H1 (cell line): Measurements from ENCODE around the gene TRIM47. TPM values are rescaled to one million over a fixed set of nuclear protein-coding genes. Genes with fewer than 3 reads are reported as not detected.

Source experiments
- CTCF ChIA-PET: fragments of 300-600 bp; sonication (Branson Sonifier 250); formaldehyde crosslinking; loops from one replicate; lab custom pipeline; 2021; ENCODE audit not compliant: partially characterized antibody; lab: Charles Lee
- POLR2A ChIA-PET: fragments of 300-600 bp; sonication (Branson Sonifier 250); formaldehyde crosslinking; loops from one replicate; lab custom pipeline; 2021; ENCODE audit warnings: inconsistent platforms; ENCODE audit not compliant: partially characterized antibody; lab: Charles Lee
- DNase-seq, 2 experiments: peaks; one replicate each; pipeline versions ENCODE4 v3.0.0 to v3.0.0-alpha.2; 2010 to 2022; ENCODE audit warnings: low spot score in 2 of 2, low read depth in 1 of 2, mixed read lengths in 1 of 2
- FAIRE-seq: peaks from 2 replicates; lab custom pipeline; 2011; peaks lifted over from hg19 to GRCh38; lab: Jason Lieb, UNC
- H2AFZ ChIP-seq: 2 replicates; pipeline ENCODE4 v1.8.1; 2012; ENCODE audit warnings: low read length, inconsistent platforms
- H2AK5ac ChIP-seq: 2 replicates; pipeline ENCODE4 v1.6.1; 2013; ENCODE audit warnings: low read depth, low read length
- H2BK120ac ChIP-seq: replicated peaks from 2 replicates; pipeline ENCODE3; 2013; ENCODE audit warnings: low read depth, low read length, inconsistent platforms
- H2BK12ac ChIP-seq: 2 replicates; pipeline ENCODE4 v1.6.1; 2013; ENCODE audit warnings: low read depth, low read length
- H2BK15ac ChIP-seq: 2 replicates; pipeline ENCODE4 v1.6.1; 2013; ENCODE audit warnings: low read length
- H2BK20ac ChIP-seq: 2 replicates; pipeline ENCODE4 v1.6.1; 2013; ENCODE audit warnings: low read length
- H2BK5ac ChIP-seq: 2 replicates; pipeline ENCODE4 v1.6.1; 2013; ENCODE audit warnings: low read depth, low read length
- H3K14ac ChIP-seq: 2 replicates; pipeline ENCODE4 v1.6.1; 2013; ENCODE audit warnings: inconsistent platforms; ENCODE audit not compliant: insufficient read length
- H3K18ac ChIP-seq: 2 replicates; pipeline ENCODE4 v1.6.1; 2013; ENCODE audit warnings: low read length; ENCODE audit errors: extremely low read depth
- H3K23ac ChIP-seq: 2 replicates; pipeline ENCODE4 v1.6.1; 2013; ENCODE audit warnings: inconsistent platforms; ENCODE audit not compliant: insufficient read length
- H3K23me2 ChIP-seq: 2 replicates; pipeline ENCODE4 v1.6.1; 2013; ENCODE audit warnings: low read depth, low read length
- H3K27ac ChIP-seq: 2 replicates; pipeline ENCODE4 v1.6.1; 2011; ENCODE audit warnings: low read depth, low read length, inconsistent platforms
- H3K27me3 ChIP-seq, 4 experiments: replicated peaks in 1 of 4; 1 replicate in 1 of 4; 2 replicates in 3 of 4; pipeline versions ENCODE4 v1.6.1 to v1.8.1; 2011 to 2013; ENCODE audit warnings: low read length in 3 of 4, mild to moderate bottlenecking in 3 of 4, inconsistent platforms in 2 of 4, mixed read lengths in 2 of 4, moderate library complexity in 1 of 4; ENCODE audit not compliant: control insufficient read depth in 3 of 4, insufficient read depth in 3 of 4; ENCODE audit errors: extremely low read depth in 1 of 4
- H3K36me3 ChIP-seq, 4 experiments: 2 replicates each; pipeline versions ENCODE4 v1.6.1 to v1.8.1; 2011 to 2013; ENCODE audit warnings: mild to moderate bottlenecking in 4 of 4, low read length in 3 of 4, moderate library complexity in 2 of 4, control low read depth in 1 of 4, inconsistent platforms in 1 of 4; ENCODE audit not compliant: insufficient read depth in 4 of 4, control insufficient read depth in 2 of 4
- H3K4ac ChIP-seq: replicated peaks from 2 replicates; pipeline ENCODE3; 2013; ENCODE audit warnings: low read length, low read depth, mixed read lengths, inconsistent platforms; ENCODE audit not compliant: insufficient read length
- H3K4me1 ChIP-seq, 4 experiments: replicated peaks in 1 of 4; 1 replicate in 1 of 4; 2 replicates in 3 of 4; pipeline versions ENCODE4 v1.6.1 to v1.8.1; 2011 to 2013; ENCODE audit warnings: low read length in 3 of 4, inconsistent platforms in 2 of 4, mixed read lengths in 1 of 4; ENCODE audit not compliant: insufficient read depth in 4 of 4, control insufficient read depth in 3 of 4
- H3K4me2 ChIP-seq, 2 experiments: 2 replicates each; pipeline versions ENCODE4 v1.6.1 to v1.8.1; 2011 to 2013; ENCODE audit warnings: low read depth in 2 of 2, low read length in 2 of 2, control low read depth in 1 of 2, inconsistent platforms in 1 of 2, mild to moderate bottlenecking in 1 of 2; ENCODE audit not compliant: insufficient read depth in 1 of 2
- H3K4me3 ChIP-seq, 4 experiments: fragments of 200-600, 300-600 bp in 1 of 4; sonication (generic), shearing (Covaris generic), sonication (Bioruptor Twin) in 1 of 4; 2 replicates each; pipeline versions ENCODE4 v1.5.1 to v1.8.1; 2011 to 2016; ENCODE audit warnings: low read length in 4 of 4, low read depth in 3 of 4, control low read depth in 2 of 4, inconsistent platforms in 2 of 4, mild to moderate bottlenecking in 2 of 4, mixed read lengths in 1 of 4, moderate library complexity in 1 of 4; ENCODE audit not compliant: insufficient read depth in 2 of 4; ENCODE audit errors: extremely low read depth in 1 of 4
- H3K56ac ChIP-seq: replicated peaks from 2 replicates; pipeline ENCODE3; 2013; ENCODE audit warnings: low read depth, mild to moderate bottlenecking, mixed read lengths, low read length, inconsistent platforms; ENCODE audit not compliant: insufficient read length
- H3K79me1 ChIP-seq: 2 replicates; pipeline ENCODE4 v1.6.1; 2013; ENCODE audit warnings: low read depth, low read length, control low read depth
- H3K79me2 ChIP-seq, 2 experiments: 2 replicates each; pipeline versions ENCODE4 v1.6.1 to v1.8.1; 2012 to 2013; ENCODE audit warnings: low read length in 2 of 2, mild to moderate bottlenecking in 2 of 2, inconsistent platforms in 1 of 2; ENCODE audit not compliant: insufficient read depth in 2 of 2, control insufficient read depth in 1 of 2
- H3K9ac ChIP-seq, 4 experiments: replicated peaks in 1 of 4; 1 replicate in 1 of 4; 2 replicates in 3 of 4; pipeline versions ENCODE4 v1.6.1 to v1.8.1; 2011 to 2013; ENCODE audit warnings: low read depth in 3 of 4, low read length in 3 of 4, control low read depth in 2 of 4, mild to moderate bottlenecking in 2 of 4, moderate library complexity in 2 of 4, inconsistent platforms in 1 of 4; ENCODE audit errors: extremely low read depth in 1 of 4
- H3K9me3 ChIP-seq, 2 experiments: 2 replicates each; pipeline versions ENCODE4 v1.6.1 to v1.8.1; 2012 to 2013; ENCODE audit warnings: mild to moderate bottlenecking in 2 of 2, moderate library complexity in 2 of 2, control low read depth in 1 of 2, inconsistent platforms in 1 of 2, low read depth in 1 of 2, low read length in 1 of 2, mixed read lengths in 1 of 2; ENCODE audit not compliant: insufficient read depth in 2 of 2
- H4K20me1 ChIP-seq, 2 experiments: replicated peaks in 1 of 2; 2 replicates each; pipeline versions ENCODE3 to v1.8.1; 2011 to 2013; ENCODE audit warnings: inconsistent platforms in 2 of 2, low read length in 2 of 2, mild to moderate bottlenecking in 1 of 2; ENCODE audit not compliant: insufficient read depth in 2 of 2, control insufficient read depth in 1 of 2
- H4K5ac ChIP-seq: 2 replicates; pipeline ENCODE4 v1.6.1; 2013; ENCODE audit warnings: low read length, low read depth, mixed read lengths, inconsistent platforms; ENCODE audit not compliant: insufficient read length
- H4K8ac ChIP-seq: 2 replicates; pipeline ENCODE4 v1.8.0; 2013; ENCODE audit warnings: mild to moderate bottlenecking, moderate library complexity, low read length, inconsistent platforms; ENCODE audit not compliant: insufficient read depth; ENCODE audit errors: extremely low read depth
- H4K91ac ChIP-seq: replicated peaks from 2 replicates; pipeline ENCODE3; 2013; ENCODE audit warnings: low read length, mixed read lengths, inconsistent platforms; ENCODE audit not compliant: insufficient read length
- CBX5 ChIP-seq: fragments of 300-800, 300-1000 bp; sonication (generic); IDR thresholded peaks from 2 replicates; pipeline ENCODE4 v1.7.1; 2016; ENCODE audit warnings: antibody characterized with exemption, low read length, low read depth
- SAP30 ChIP-seq: fragments of 300-600 bp; sonication (generic); IDR thresholded peaks from 2 replicates; pipeline ENCODE4 v1.7.1; 2012; ENCODE audit warnings: low read length, moderate library complexity, mild to moderate bottlenecking, inconsistent platforms; ENCODE audit not compliant: insufficient read depth, insufficient replicate concordance
- WGBS, 2 experiments: shearing (Covaris generic) in 1 of 2; methylation state at CpG; one replicate each; pipeline versions ENCODE4 v1.1.6 to v1.1.7; 2013 to 2015; ENCODE audit warnings: low lambda C conversion rate in 2 of 2, mixed read lengths in 2 of 2, inconsistent platforms in 1 of 2, low coverage in 1 of 2, missing lambda C conversion rate in 1 of 2; ENCODE audit not compliant: insufficient replicate concordance in 2 of 2, insufficient coverage in 1 of 2, insufficient read length in 1 of 2; ENCODE audit errors: extremely low coverage in 1 of 2, missing lambda C conversion rate in 1 of 2; 5-methylcytosine and 5-hydroxymethylcytosine counted together
- long read RNA-seq, 2 experiments: library from RNA in 1 of 2; library from capped mRNA in 1 of 2; stranded (forward); transcript quantifications; one replicate each; pipeline ENCODE4 v2.0.0, GENCODE V29; 2021; ENCODE audit warnings: inconsistent platforms in 1 of 2
- polyA minus RNA-seq, 3 experiments: library from RNA; depleted of rRNA, polyadenylated mRNA; stranded (reverse); fragments of >200 nt; gene quantifications; 1 replicate in 2 of 3; 2 replicates in 1 of 3; pipeline ENCODE4 v1.2.3, GENCODE V29; 2011
- polyA plus RNA-seq, 7 experiments: library from polyadenylated mRNA; depleted of rRNA in 3 of 7; stranded (reverse) in 5 of 7; unstranded in 2 of 7; fragments of >200 nt in 5 of 7; fragments of 200-250 nt in 2 of 7; gene quantifications; 1 replicate in 5 of 7; 2 replicates in 1 of 7; 4 replicates in 1 of 7; pipeline versions ENCODE4 v1.2.1 to v1.2.3, GENCODE V29; 2011 to 2013; ENCODE audit warnings: missing spikeins in 2 of 7, mixed read lengths in 2 of 7
- total RNA-seq: library from RNA; stranded (reverse); fragmentation: NEBNext Ultra II Directional; extraction: Animal tissue kit (Norgen Biotek cat#: 25700); gene quantifications from 2 replicates; pipeline ENCODE4 v1.2.1, GENCODE V29; 2021
- TF ChIP-seq, protein P1 (sequence below): IDR thresholded peaks from 2 replicates; pipeline ENCODE4 v1.6.1; 2012; ENCODE audit warnings: low read length, inconsistent platforms

TRIM47 gene, protein sequence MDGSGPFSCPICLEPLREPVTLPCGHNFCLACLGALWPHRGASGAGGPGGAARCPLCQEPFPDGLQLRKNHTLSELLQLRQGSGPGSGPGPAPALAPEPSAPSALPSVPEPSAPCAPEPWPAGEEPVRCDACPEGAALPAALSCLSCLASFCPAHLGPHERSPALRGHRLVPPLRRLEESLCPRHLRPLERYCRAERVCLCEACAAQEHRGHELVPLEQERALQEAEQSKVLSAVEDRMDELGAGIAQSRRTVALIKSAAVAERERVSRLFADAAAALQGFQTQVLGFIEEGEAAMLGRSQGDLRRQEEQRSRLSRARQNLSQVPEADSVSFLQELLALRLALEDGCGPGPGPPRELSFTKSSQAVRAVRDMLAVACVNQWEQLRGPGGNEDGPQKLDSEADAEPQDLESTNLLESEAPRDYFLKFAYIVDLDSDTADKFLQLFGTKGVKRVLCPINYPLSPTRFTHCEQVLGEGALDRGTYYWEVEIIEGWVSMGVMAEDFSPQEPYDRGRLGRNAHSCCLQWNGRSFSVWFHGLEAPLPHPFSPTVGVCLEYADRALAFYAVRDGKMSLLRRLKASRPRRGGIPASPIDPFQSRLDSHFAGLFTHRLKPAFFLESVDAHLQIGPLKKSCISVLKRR
- 5.1 and 6.4 TPM in 2 replicates for total RNA-seq
- 6.3 and 11.6 TPM in 2 replicates for polyA plus RNA-seq (2011; rRNA removed)
- 6.2 TPM for polyA plus RNA-seq (2011; cell fraction: cytosol; rRNA removed)
- 12.1 TPM for polyA plus RNA-seq (2011; cell fraction: nucleus; rRNA removed)
- polyA plus RNA-seq (2012, experiment 1 of 2), result 5.0 to 8.3 TPM (median 5.5 TPM) in 4 replicates
- polyA plus RNA-seq (2012, experiment 2 of 2), result 5.4 TPM
- 5.7 TPM for polyA plus RNA-seq (2013, experiment 1 of 2)
- polyA plus RNA-seq (2013, experiment 2 of 2), result 6.1 TPM
- polyA minus RNA-seq (2011; rRNA and poly(A)+ RNA removed), result 2.6 and 3.7 TPM in 2 replicates
- 5.0 TPM for polyA minus RNA-seq (2011; cell fraction: cytosol; rRNA and poly(A)+ RNA removed)
- polyA minus RNA-seq (2011; cell fraction: nucleus; rRNA and poly(A)+ RNA removed), result 6.2 TPM
- long read RNA-seq, experiment 1, partial matches to known transcripts, result 6 of 10 reads
- long read RNA-seq, experiment 1, other reads (novel, unspliced or antisense), result 2 of 10 reads
- long read RNA-seq, experiment 2, partial matches to known transcripts, result 2 of 6 reads
- long read RNA-seq, experiment 2, other reads (novel, unspliced or antisense), result 1 of 6 reads

DNA sequence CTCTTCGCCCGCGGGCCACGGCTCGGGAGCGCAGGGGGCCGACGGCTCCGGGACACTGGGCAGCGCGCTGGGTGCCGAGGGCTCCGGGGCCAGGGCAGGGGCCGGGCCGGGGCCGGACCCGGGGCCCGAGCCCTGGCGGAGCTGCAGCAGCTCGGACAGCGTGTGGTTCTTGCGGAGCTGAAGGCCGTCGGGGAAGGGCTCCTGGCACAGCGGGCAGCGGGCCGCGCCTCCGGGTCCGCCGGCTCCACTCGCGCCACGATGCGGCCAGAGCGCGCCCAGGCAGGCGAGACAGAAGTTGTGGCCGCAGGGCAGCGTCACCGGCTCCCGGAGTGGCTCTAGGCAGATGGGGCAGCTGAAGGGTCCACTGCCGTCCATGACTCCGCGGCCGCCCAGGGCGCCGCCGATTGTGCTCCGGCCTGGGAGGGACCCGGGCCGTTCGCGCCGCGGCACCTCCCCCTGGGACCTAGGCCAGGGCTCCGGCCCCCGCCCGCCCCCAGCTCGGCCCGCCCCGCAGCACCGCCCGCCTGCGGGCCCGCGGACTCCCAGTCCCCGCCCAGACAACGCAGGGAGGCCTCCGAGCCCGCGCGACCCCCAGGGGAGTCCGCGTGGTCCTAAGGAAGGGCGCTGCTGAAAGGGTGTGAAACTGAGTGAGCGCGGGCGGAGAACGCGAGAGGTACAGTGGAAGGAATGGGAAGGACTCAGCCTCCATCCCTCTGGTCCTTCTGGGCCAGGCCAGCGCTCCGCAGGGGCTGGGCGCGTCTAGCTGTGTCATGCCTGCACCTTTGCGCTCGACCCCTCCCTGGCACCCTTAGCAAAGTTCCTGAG is at the start of gene TRIM47:
Gene TRIM47, minus strand, starts transcription at position 408 of the 825 bp plus-strand sequence. Its CDS starts 33 bp downstream, at position 375.
- DNase-seq (peak in 1 of 2 experiments; percentile 71), FAIRE-seq (no peak)
- Histone ChIP-seq H3K9me3 (no peaks in the 10 kb centered on the region), H3K4me3 (peak within 1 kb of the TSS; percentile 40 to 72 (median 66)), H3K9ac (peak within 1 kb of the TSS in 2 of 4 experiments; percentile 6 to 53; a peak in 3 of 7 replicates), H2BK120ac (no peak within 1 kb of the TSS), H2BK20ac (no peak within 1 kb of the TSS), H4K91ac (no peak within 1 kb of the TSS), H2BK15ac (no peak within 1 kb of the TSS; the same call in 1 of the 2 replicates), H3K79me2 (no peaks in the 10 kb centered on the region), H3K27ac (no peak within 1 kb of the TSS), H2AFZ (peak within 1 kb of the TSS; percentile 58), H3K18ac (peak within 1 kb of the TSS; percentile 71), H3K4ac (no peak within 1 kb of the TSS), H3K4me2 (peak within 1 kb of the TSS; percentile 73 to 94), H2AK5ac (no peak within 1 kb of the TSS), H2BK12ac (peak within 1 kb of the TSS; percentile 20; the same call in 1 of the 2 replicates), H3K14ac (no peak within 1 kb of the TSS), H3K4me1 (peaks cover 0 to 22% (median 12%) of the 10 kb centered on the region in 4 experiments; a peak in 6 of 7 replicates), H3K79me1 (no peaks in the 10 kb centered on the region), H3K27me3 (peaks cover 10 to 31% (median 24%) of the 10 kb centered on the region in 4 experiments), H4K8ac (peak within 1 kb of the TSS; percentile 88), H4K20me1 (peaks cover 0 to 3% of the 10 kb centered on the region in 2 experiments), H4K5ac (no peak within 1 kb of the TSS), H3K23me2 (peaks cover 15% of the 10 kb centered on the region; the same call in 1 of the 2 replicates), H3K56ac (no peak within 1 kb of the TSS), H2BK5ac (no peak within 1 kb of the TSS), H3K36me3 (no peaks in the 10 kb centered on the region), H3K23ac (no peak within 1 kb of the TSS)
- ChIA-PET CTCF (interaction anchor here (1.0 to 11.3 kb wide), 13 partner anchors 9 to 136 kb away, joined by 3 to 157 read pairs (median 4); partner anchors contain the start of gene TRIM65), POLR2A (interaction anchor here (1.2 to 12.1 kb wide), 12 partner anchors 11 to 201 kb away, joined by 3 to 143 read pairs (median 5); partner anchors contain the start of genes TRIM65, UNC13D, WBP2 and ZACN)
- WGBS, 2 experiments, result 6% methylated on average over 56 of the region's 87 CpGs; no CpG with 5 or more reads in 1 of the 2 experiments
- TF ChIP-seq, protein P1, sequence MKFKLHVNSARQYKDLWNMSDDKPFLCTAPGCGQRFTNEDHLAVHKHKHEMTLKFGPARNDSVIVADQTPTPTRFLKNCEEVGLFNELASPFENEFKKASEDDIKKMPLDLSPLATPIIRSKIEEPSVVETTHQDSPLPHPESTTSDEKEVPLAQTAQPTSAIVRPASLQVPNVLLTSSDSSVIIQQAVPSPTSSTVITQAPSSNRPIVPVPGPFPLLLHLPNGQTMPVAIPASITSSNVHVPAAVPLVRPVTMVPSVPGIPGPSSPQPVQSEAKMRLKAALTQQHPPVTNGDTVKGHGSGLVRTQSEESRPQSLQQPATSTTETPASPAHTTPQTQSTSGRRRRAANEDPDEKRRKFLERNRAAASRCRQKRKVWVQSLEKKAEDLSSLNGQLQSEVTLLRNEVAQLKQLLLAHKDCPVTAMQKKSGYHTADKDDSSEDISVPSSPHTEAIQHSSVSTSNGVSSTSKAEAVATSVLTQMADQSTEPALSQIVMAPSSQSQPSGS, result no peak
- TF ChIP-seq SAP30, result no peak
- TF ChIP-seq CBX5, result no peak
